ENCODE measurements around the gene ZWILCH.

The ZWILCH gene

DNA sequence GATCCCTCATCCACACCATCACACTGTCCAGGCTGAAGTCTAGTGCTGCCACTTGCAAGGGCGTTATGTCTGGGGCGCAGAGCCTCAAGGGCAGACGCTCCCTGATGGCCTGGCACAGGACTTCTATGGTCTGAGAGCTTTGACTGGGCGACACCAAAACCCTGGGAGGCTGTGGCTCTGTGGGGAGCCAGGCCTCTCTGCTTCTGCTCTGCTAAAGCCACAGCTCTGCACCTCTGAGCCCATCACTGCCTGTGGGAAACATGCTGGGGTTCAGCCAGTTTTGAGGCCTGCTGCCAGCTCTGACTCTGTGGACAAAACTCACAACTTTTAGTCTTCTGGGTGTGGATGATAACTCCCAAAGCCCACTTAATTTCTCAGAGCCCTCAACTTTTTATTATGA, 67.0 kb downstream of the ZWILCH start:
- Histone ChIP-seq H3K4me1 (ENCODE audit: low read length) (no peaks in the 10 kb centered on the region), H3K4me3 (ENCODE audit: low read length) (no peak overlapping the region), H3F3A (ENCODE audit: insufficient read depth, low read length) (no peaks in the 10 kb centered on the region), H2AFZ (ENCODE audit: low read length) (no peak overlapping the region), H4K20me1 (ENCODE audit: insufficient read depth, low read length) (no peaks in the 10 kb centered on the region), H3K9ac (ENCODE audit: low read length) (no peak overlapping the region), H3K9me2 (replicated peaks; ENCODE audit: insufficient read depth, low read length) (no peaks in the 10 kb centered on the region), H3K27me3 (replicated peaks; ENCODE audit: insufficient read depth, low read length) (no peaks in the 10 kb centered on the region), H3K36me3 (replicated peaks; ENCODE audit: insufficient read depth, low read length) (no peaks in the 10 kb centered on the region), H3K9me3 (replicated peaks; ENCODE audit: insufficient read depth, low read length) (no peaks in the 10 kb centered on the region), H3K27ac (ENCODE audit: low read length) (no peak overlapping the region), H3K79me2 (ENCODE audit: low read length) (no peaks in the 10 kb centered on the region), H3K4me2 (ENCODE audit: low read depth, low read length) (no peak overlapping the region)
- no peak for TF ChIP-seq CTCF (IDR thresholded peaks at IDR 0.05; ENCODE audit: low read length)
- TF ChIP-seq EZH2 (optimal IDR thresholded peaks at IDR 0.05; ENCODE audit: low read depth, low read length) = no peak
- no peak for TF ChIP-seq EZH2phosphoT487 (IDR thresholded peaks at IDR 0.05; ENCODE audit: low read length)
- no peak for DNase-seq

DNA sequence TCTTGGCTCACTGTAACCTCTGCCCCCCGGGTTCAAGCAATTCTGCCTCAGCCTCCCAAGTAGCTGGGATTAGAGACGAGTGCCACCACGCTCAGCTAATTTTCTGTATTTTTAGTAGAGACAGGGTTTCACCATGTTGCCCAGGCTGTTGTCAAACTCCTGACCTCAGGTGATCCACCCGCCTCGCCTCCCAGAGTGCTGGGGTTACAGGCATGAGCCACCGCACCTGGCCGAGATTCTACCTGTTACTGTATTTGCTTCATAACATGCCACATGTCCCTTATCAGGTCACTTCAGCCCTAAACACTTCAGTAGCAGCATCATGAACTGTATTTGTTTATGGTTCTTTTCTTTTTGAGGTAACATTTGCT, 68.2 kb downstream of the ZWILCH start:
- DNase-seq = no peak
- H3K4me3 ChIP-seq (ENCODE audit: low read length) = no peak overlapping the region
- no peaks in the 10 kb centered on the region for H3K36me3 ChIP-seq (replicated peaks; ENCODE audit: insufficient read depth, low read length)
- TF ChIP-seq CTCF (IDR thresholded peaks at IDR 0.05; ENCODE audit: low read length) (no peak), EZH2phosphoT487 (IDR thresholded peaks at IDR 0.05; ENCODE audit: low read length) (no peak), EZH2 (optimal IDR thresholded peaks at IDR 0.05; ENCODE audit: low read depth, low read length) (no peak)
- H3F3A ChIP-seq (ENCODE audit: insufficient read depth, low read length) = no peaks in the 10 kb centered on the region
- no peak overlapping the region for H3K4me2 ChIP-seq (ENCODE audit: low read depth, low read length)
- no peak overlapping the region for H3K27ac ChIP-seq (ENCODE audit: low read length)
- no peaks in the 10 kb centered on the region for H4K20me1 ChIP-seq (ENCODE audit: insufficient read depth, low read length)
- no peak overlapping the region for H3K9ac ChIP-seq (ENCODE audit: low read length)
- H2AFZ ChIP-seq (ENCODE audit: low read length) = no peak overlapping the region
- no peaks in the 10 kb centered on the region for H3K79me2 ChIP-seq (ENCODE audit: low read length)
- H3K4me1 ChIP-seq (ENCODE audit: low read length) = no peaks in the 10 kb centered on the region
- H3K27me3 ChIP-seq (replicated peaks; ENCODE audit: insufficient read depth, low read length) = no peaks in the 10 kb centered on the region
- no peaks in the 10 kb centered on the region for H3K9me3 ChIP-seq (replicated peaks; ENCODE audit: insufficient read depth, low read length)
- H3K9me2 ChIP-seq (replicated peaks; ENCODE audit: insufficient read depth, low read length) = no peaks in the 10 kb centered on the region

DNA sequence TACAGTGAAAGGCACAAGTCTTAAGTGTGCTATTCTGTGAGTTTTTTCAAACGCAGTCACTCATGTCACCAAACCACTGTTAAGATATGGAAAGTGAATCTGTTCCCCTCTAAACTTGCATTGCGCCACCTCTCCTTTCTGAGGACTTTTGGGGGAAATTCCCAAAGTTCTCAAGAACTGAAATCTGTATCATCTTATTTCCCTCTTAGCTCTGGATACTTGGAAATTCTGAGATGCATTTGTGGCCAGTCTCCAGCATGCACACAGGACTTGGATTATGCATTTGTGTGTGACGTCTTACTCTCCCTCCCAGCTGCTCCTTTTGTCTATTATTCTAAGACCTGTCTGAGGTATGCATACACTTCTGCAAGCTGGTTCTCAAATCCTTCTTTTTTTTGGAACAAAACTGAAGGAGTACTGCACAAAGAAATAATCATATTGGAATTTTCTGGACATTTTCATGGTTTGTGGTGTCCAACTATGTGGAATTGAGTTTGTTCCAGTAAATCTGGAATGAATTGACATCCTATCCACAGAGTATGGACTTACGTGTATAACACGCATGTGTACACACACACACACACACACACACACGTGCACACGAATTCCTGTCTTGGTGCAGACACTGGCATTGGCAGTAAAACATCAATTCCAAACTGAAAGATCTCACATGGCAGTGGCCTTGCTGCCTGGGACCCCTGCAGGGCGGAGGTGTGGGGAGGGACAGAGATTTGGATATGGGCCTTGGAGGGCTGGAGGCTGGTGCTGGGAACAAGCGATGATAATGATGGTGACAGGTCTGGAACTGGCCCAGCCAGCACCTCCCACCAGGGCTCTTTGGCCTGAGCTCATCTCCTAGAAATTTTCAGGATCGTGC, 68.8 kb downstream of the ZWILCH start:
- no peak for TF ChIP-seq EZH2phosphoT487 (IDR thresholded peaks at IDR 0.05; ENCODE audit: low read length)
- TF ChIP-seq CTCF (IDR thresholded peaks at IDR 0.05; ENCODE audit: low read length) = no peak
- TF ChIP-seq EZH2 (optimal IDR thresholded peaks at IDR 0.05; ENCODE audit: low read depth, low read length) = no peak
- H3F3A ChIP-seq (ENCODE audit: insufficient read depth, low read length) = no peaks in the 10 kb centered on the region
- H3K79me2 ChIP-seq (ENCODE audit: low read length) = no peaks in the 10 kb centered on the region
- no peak overlapping the region for H3K27ac ChIP-seq (ENCODE audit: low read length)
- no peak overlapping the region for H3K4me2 ChIP-seq (ENCODE audit: low read depth, low read length)
- no peaks in the 10 kb centered on the region for H4K20me1 ChIP-seq (ENCODE audit: insufficient read depth, low read length)
- no peaks in the 10 kb centered on the region for H3K9me3 ChIP-seq (replicated peaks; ENCODE audit: insufficient read depth, low read length)
- no peak for DNase-seq
- no peaks in the 10 kb centered on the region for H3K4me1 ChIP-seq (ENCODE audit: low read length)
- H2AFZ ChIP-seq (ENCODE audit: low read length) = no peak overlapping the region
- H3K9me2 ChIP-seq (replicated peaks; ENCODE audit: insufficient read depth, low read length) = no peaks in the 10 kb centered on the region
- no peak overlapping the region for H3K4me3 ChIP-seq (ENCODE audit: low read length)
- no peak overlapping the region for H3K9ac ChIP-seq (ENCODE audit: low read length)
- no peaks in the 10 kb centered on the region for H3K27me3 ChIP-seq (replicated peaks; ENCODE audit: insufficient read depth, low read length)
- no peaks in the 10 kb centered on the region for H3K36me3 ChIP-seq (replicated peaks; ENCODE audit: insufficient read depth, low read length)
